HepG2 (cell line): ENCODE measurements around the gene WDR35. TPM values are rescaled to one million over a fixed set of nuclear protein-coding genes. Genes with fewer than 3 reads are reported as not detected.
A peak's percentile ranks its signal among the peaks of the same experiment; 100 is the strongest.

Source experiments
- HDAC1 ChIP-seq: sonication (generic); formaldehyde crosslinking; IDR thresholded peaks from 2 replicates; pipeline ENCODE4 v1.5.1; 2020; ENCODE audit warnings: mild to moderate bottlenecking, missing genetic modification reagents
- HIVEP1 ChIP-seq: sonication (generic); formaldehyde crosslinking; IDR thresholded peaks from 2 replicates; pipeline ENCODE4 v1.4.0; 2020; ENCODE audit warnings: mild to moderate bottlenecking, missing genetic modification reagents
- HNF4A ChIP-seq: sonication (generic); formaldehyde crosslinking; IDR thresholded peaks from 2 replicates; pipeline ENCODE4 v1.4.0; 2020; ENCODE audit warnings: missing genetic modification reagents
- MZF1 ChIP-seq: sonication (generic); formaldehyde crosslinking; IDR thresholded peaks from 2 replicates; pipeline ENCODE4 v1.8.1; 2023; ENCODE audit warnings: mild to moderate bottlenecking, missing genetic modification reagents, borderline replicate concordance
- NRL ChIP-seq: sonication (generic); formaldehyde crosslinking; IDR thresholded peaks from 2 replicates; pipeline ENCODE4 v1.5.0; 2020; ENCODE audit warnings: missing genetic modification reagents, mild to moderate bottlenecking, moderate library complexity, borderline replicate concordance
- ZFP1 ChIP-seq: IDR thresholded peaks from 2 replicates; pipeline ENCODE4 v1.6.1; 2016
- ZNF143 ChIP-seq: sonication (generic); formaldehyde crosslinking; IDR thresholded peaks from 2 replicates; pipeline ENCODE4 v1.4.0; 2020; ENCODE audit warnings: missing genetic modification reagents
- ZNF207 ChIP-seq: fragments of 450-650 bp; IDR thresholded peaks from 2 replicates; pipeline ENCODE4 v1.6.1; 2016; ENCODE audit warnings: antibody characterized with exemption, borderline replicate concordance
- ZNF703 ChIP-seq: sonication (generic); formaldehyde crosslinking; IDR thresholded peaks from 2 replicates; pipeline ENCODE4 v1.5.1; 2020; ENCODE audit warnings: missing genetic modification reagents, mild to moderate bottlenecking, moderate library complexity, borderline replicate concordance
- ZNF749 ChIP-seq: sonication (generic); formaldehyde crosslinking; IDR thresholded peaks from 2 replicates; pipeline ENCODE4 v1.8.0; 2022; ENCODE audit warnings: mild to moderate bottlenecking, missing genetic modification reagents, moderate library complexity, borderline replicate concordance
- ZNF773 ChIP-seq: sonication (generic); formaldehyde crosslinking; IDR thresholded peaks from 2 replicates; pipeline ENCODE4 v1.4.0; 2020; ENCODE audit warnings: missing genetic modification reagents, borderline replicate concordance
- polyA plus RNA-seq, 8 experiments: library from polyadenylated mRNA; depleted of rRNA in 3 of 8; stranded (reverse) in 7 of 8; unstranded in 1 of 8; fragments of >200 nt; fragmentation: Illumina TruSeq in 4 of 8; extraction: Trizol in 4 of 8; gene quantifications; 2 replicates each; pipeline versions ENCODE4 v1.2.1 to v1.2.3, GENCODE V29; 2011 to 2016; ENCODE audit warnings: low read depth in 4 of 8, missing spikeins in 1 of 8, mixed read lengths in 1 of 8; ENCODE audit not compliant: insufficient read depth in 1 of 8
- total RNA-seq, 5 experiments: library from RNA; depleted of rRNA; stranded (reverse); fragments of >200 nt; fragmentation: Illumina TruSeq; extraction: Trizol; gene quantifications; 2 replicates each; pipeline ENCODE4 v1.2.3, GENCODE V29; 2016; ENCODE audit warnings: low read depth in 1 of 5
- TF ChIP-seq, protein P1 (sequence below): sonication (generic); formaldehyde crosslinking; IDR thresholded peaks from 2 replicates; pipeline ENCODE4 v1.4.0; 2020; ENCODE audit warnings: missing genetic modification reagents
- TF ChIP-seq, protein P2 (sequence below): sonication (generic); formaldehyde crosslinking; IDR thresholded peaks from 2 replicates; pipeline ENCODE4 v1.5.1; 2020; ENCODE audit warnings: mild to moderate bottlenecking, missing genetic modification reagents, borderline replicate concordance
- TF ChIP-seq, protein P3 (sequence below): sonication (generic); formaldehyde crosslinking; IDR thresholded peaks from 2 replicates; pipeline ENCODE4 v1.5.0; 2020; ENCODE audit warnings: mild to moderate bottlenecking, missing genetic modification reagents, borderline replicate concordance
- TF ChIP-seq, protein P4 (sequence below): sonication (generic); formaldehyde crosslinking; IDR thresholded peaks from 2 replicates; pipeline ENCODE4 v1.5.0; 2020; ENCODE audit warnings: missing genetic modification reagents, mild to moderate bottlenecking, borderline replicate concordance

The WDR35 gene
- total and polyA plus RNA-seq, 2 of the 13 experiments (the other 11 are each of a cell fraction or from before 2014, with no cell fraction given) = 11.1 to 19.6 TPM

DNA sequence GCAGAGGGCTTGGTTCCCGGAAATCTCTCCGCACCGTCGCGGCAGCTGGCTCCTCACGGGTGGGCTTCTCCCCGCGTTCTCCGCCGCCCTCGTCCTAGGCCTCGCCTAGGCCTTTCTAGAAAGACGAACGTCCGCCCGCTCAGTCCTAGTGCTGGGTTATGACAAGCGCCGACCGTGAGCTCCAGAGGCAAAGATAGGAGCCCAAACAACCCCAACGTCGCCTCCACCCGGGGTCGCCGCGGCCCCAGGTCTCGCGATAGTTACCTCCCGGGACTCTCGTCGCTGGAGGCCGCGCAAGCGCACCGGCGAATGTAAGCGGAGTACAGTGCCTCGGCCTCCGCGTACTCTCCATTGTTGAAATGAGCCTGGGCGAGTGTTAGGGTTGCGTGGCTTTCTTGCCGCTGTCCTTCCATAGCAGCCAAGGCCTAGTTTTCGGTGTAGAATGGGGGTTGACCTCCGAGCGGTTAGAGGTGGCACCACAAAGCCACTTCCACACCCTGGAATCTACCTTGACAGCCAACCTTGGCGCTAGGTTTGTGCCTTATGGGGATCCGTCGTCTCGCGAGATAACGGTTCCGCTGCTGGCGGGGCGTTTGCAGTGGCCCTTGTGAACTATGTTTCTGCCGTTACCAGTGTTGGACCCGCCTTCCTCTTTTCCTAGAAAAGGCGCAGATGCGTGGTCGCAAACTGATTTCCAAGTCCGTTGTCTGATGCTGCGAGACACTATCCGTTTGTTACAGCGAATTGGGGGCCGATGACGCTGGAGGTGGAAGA lies 88.3 kb downstream of the WDR35 start, which contains the start of gene TTC32 (continued):
- TF ChIP-seq, protein P1, sequence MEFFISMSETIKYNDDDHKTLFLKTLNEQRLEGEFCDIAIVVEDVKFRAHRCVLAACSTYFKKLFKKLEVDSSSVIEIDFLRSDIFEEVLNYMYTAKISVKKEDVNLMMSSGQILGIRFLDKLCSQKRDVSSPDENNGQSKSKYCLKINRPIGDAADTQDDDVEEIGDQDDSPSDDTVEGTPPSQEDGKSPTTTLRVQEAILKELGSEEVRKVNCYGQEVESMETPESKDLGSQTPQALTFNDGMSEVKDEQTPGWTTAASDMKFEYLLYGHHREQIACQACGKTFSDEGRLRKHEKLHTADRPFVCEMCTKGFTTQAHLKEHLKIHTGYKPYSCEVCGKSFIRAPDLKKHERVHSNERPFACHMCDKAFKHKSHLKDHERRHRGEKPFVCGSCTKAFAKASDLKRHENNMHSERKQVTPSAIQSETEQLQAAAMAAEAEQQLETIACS (CRISPR knock-in tag) = 0 out of 2 replicates have a peak, but pooled peaks have one; percentile 38
- TF ChIP-seq NRL (peak; percentile 91; the same call in 1 of the 2 replicates), ZNF773 (CRISPR knock-in tag) (peak; percentile 88), ZNF703 (peak; percentile 79), HIVEP1 (CRISPR knock-in tag) (peak; percentile 61), ZNF207 (no peak), ZFP1 (peak; percentile 90; the same call in 1 of the 2 replicates), HNF4A (CRISPR knock-in tag) (peak; percentile 65; the same call in 1 of the 2 replicates), ZNF143 (CRISPR knock-in tag) (peak; percentile 50; the same call in 1 of the 2 replicates), HDAC1 (CRISPR knock-in tag) (peak; percentile 97), ZNF749 (no peak; the same call in none of the 2 replicates), MZF1 (CRISPR knock-in tag) (peak; percentile 89)
- TF ChIP-seq, protein P2, sequence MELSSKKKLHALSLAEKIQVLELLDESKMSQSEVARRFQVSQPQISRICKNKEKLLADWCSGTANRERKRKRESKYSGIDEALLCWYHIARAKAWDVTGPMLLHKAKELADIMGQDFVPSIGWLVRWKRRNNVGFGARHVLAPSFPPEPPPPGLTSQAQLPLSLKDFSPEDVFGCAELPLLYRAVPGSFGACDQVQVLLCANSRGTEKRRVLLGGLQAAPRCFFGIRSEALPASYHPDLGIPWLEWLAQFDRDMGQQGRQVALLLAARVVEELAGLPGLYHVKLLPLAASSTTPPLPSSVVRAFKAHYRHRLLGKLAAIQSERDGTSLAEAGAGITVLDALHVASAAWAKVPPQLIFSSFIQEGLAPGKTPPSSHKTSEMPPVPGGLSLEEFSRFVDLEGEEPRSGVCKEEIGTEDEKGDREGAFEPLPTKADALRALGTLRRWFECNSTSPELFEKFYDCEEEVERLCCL (CRISPR knock-in tag) = peak; percentile 92; the same call in 1 of the 2 replicates
- TF ChIP-seq, protein P3, sequence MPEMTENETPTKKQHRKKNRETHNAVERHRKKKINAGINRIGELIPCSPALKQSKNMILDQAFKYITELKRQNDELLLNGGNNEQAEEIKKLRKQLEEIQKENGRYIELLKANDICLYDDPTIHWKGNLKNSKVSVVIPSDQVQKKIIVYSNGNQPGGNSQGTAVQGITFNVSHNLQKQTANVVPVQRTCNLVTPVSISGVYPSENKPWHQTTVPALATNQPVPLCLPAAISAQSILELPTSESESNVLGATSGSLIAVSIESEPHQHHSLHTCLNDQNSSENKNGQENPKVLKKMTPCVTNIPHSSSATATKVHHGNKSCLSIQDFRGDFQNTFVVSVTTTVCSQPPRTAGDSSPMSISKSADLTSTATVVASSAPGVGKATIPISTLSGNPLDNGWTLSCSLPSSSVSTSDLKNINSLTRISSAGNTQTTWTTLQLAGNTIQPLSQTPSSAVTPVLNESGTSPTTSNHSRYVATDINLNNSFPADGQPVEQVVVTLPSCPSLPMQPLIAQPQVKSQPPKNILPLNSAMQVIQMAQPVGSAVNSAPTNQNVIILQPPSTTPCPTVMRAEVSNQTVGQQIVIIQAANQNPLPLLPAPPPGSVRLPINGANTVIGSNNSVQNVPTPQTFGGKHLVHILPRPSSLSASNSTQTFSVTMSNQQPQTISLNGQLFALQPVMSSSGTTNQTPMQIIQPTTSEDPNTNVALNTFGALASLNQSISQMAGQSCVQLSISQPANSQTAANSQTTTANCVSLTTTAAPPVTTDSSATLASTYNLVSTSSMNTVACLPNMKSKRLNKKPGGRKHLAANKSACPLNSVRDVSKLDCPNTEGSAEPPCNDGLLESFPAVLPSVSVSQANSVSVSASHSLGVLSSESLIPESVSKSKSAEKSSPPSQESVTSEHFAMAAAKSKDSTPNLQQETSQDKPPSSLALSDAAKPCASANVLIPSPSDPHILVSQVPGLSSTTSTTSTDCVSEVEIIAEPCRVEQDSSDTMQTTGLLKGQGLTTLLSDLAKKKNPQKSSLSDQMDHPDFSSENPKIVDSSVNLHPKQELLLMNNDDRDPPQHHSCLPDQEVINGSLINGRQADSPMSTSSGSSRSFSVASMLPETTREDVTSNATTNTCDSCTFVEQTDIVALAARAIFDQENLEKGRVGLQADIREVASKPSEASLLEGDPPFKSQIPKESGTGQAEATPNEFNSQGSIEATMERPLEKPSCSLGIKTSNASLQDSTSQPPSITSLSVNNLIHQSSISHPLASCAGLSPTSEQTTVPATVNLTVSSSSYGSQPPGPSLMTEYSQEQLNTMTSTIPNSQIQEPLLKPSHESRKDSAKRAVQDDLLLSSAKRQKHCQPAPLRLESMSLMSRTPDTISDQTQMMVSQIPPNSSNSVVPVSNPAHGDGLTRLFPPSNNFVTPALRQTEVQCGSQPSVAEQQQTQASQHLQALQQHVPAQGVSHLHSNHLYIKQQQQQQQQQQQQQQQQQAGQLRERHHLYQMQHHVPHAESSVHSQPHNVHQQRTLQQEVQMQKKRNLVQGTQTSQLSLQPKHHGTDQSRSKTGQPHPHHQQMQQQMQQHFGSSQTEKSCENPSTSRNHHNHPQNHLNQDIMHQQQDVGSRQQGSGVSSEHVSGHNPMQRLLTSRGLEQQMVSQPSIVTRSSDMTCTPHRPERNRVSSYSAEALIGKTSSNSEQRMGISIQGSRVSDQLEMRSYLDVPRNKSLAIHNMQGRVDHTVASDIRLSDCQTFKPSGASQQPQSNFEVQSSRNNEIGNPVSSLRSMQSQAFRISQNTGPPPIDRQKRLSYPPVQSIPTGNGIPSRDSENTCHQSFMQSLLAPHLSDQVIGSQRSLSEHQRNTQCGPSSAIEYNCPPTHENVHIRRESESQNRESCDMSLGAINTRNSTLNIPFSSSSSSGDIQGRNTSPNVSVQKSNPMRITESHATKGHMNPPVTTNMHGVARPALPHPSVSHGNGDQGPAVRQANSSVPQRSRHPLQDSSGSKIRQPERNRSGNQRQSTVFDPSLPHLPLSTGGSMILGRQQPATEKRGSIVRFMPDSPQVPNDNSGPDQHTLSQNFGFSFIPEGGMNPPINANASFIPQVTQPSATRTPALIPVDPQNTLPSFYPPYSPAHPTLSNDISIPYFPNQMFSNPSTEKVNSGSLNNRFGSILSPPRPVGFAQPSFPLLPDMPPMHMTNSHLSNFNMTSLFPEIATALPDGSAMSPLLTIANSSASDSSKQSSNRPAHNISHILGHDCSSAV (CRISPR knock-in tag) = 0 out of 2 replicates have a peak, but pooled peaks have one; percentile 37
- TF ChIP-seq, protein P4, sequence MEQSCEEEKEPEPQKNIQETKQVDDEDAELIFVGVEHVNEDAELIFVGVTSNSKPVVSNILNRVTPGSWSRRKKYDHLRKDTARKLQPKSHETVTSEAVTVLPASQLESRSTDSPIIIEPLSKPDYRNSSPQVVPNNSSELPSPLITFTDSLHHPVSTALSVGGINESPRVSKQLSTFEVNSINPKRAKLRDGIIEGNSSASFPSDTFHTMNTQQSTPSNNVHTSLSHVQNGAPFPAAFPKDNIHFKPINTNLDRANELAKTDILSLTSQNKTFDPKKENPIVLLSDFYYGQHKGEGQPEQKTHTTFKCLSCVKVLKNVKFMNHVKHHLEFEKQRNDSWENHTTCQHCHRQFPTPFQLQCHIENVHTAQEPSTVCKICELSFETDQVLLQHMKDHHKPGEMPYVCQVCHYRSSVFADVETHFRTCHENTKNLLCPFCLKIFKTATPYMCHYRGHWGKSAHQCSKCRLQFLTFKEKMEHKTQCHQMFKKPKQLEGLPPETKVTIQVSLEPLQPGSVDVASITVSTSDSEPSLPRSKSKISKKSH (CRISPR knock-in tag) = peak; percentile 94
